DOHH2 (cell line): ENCODE data around the gene HLA-F.

Experiments used
- CTCF ChIP-seq: fragments of 200-600 bp; sonication (generic); IDR thresholded peaks from one replicate; pipeline ENCODE4 v1.5.1; 2014; ENCODE audit warnings: antibody characterized with exemption, mild to moderate bottlenecking, low read depth, low read length; ENCODE audit not compliant: poor library complexity, severe bottlenecking
- EZH2phosphoT487 ChIP-seq: fragments of 200-600 bp; sonication (generic); IDR thresholded peaks from 2 replicates; pipeline ENCODE4 v1.6.1; 2017; ENCODE audit warnings: borderline replicate concordance, mild to moderate bottlenecking, antibody characterized with exemption, low read length, moderate library complexity, mixed read lengths

GRCh38 chr6:29675561-29675960 is 47.7 kb upstream of the HLA-F start:
- no peak for TF ChIP-seq CTCF
- TF ChIP-seq EZH2phosphoT487, result no peak
